GM18498 (cell line): ENCODE data around the gene KDELR1.
A peak's percentile ranks its signal among the peaks of the same experiment; 100 is the strongest.
"Not testable (repeated sequence)": the region's sequence is repeated elsewhere in the genome, so short reads cannot be mapped to it uniquely, and the experiment has no call there.

Experiments used
- ATAC-seq: cut with Tn5 transposase; IDR thresholded peaks from one replicate; pipeline ENCODE4 v1.9.1; 2021; ENCODE audit warnings: mild to moderate bottlenecking, moderate library complexity; ENCODE audit not compliant: unreplicated experiment

Gene KDELR1

DNA sequence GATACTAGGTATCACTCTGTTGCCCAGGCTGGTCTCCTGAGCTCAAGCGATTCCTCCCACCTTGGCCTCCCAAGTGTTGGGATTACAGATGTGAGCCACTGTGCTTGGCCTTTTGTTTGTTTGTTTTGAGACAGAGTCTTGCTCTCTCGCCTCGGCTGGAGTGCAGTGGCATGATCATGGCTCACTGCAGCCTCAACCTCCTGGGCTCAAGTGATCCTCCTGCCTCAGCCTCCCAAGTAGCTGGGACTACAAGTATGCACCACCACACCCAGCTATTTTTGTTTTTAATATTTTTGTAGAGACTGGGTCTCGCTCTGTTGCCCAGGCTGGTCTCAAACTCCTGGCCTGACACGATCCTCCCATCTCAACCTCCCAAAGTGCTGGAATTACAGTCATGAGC, 19.6 kb downstream of the KDELR1 start:
- ATAC-seq = not testable (repeated sequence)

DNA sequence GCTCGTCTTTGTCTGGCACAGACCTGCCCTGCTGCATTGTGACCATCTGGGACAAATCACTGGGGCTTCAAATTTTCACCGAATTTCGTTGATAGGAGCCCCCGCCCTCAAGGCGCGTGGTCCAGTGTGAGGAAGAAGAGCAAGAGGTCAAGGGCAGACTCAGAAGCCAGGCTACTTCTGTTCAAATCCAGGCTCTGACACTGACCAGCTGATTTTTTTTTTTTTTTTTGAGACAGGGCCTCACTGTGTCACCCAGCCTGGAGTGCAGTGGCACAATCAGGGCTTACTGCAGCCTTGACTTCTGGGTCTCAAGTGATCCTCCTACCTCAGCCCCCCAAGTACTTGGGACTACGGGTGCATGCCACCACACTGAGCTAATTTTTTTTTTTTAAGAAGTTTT, 20.0 kb downstream of the KDELR1 start:
- no peak for ATAC-seq

DNA sequence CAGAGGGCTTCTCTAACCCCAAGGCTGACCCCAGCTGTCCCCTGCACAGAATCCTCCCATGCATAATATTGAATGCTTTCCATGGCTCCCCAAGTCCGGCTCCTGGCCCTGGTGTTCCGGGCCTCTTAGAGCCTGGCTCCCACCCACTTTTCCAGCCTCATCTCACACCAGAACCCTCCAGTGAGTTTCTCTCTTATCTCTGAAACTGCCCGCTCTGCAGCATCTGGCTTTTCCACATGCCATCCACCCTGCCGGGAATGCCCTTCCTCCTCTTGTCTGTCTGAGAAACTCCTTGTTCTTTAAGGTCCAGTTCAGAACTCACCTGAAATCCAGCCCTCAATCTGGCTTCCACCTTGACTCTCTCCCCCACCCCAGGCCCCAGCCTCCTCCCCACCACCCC, 20.4 kb downstream of the KDELR1 start:
- no peak for ATAC-seq

DNA sequence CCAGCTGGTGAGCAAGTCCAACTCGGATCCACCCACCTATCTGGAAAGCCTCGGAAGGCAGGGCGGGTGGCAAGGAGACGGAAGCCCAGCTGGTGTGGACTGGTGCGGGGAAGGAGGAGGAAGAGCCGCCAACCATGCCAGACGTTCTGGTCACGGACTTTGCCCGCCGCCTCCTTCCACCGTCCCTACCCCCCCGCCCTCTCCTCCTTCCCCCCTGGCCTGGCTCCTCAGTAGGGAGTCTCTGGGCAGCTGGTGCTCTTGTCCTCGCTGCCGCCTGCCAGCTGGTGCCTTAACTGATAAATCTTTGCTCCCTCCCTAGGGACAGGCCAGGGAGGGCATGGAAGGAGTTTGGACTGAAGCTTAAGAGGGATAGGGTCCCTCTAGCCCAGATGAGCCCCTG, 22.4 kb downstream of the KDELR1 start:
- no peak for ATAC-seq

DNA sequence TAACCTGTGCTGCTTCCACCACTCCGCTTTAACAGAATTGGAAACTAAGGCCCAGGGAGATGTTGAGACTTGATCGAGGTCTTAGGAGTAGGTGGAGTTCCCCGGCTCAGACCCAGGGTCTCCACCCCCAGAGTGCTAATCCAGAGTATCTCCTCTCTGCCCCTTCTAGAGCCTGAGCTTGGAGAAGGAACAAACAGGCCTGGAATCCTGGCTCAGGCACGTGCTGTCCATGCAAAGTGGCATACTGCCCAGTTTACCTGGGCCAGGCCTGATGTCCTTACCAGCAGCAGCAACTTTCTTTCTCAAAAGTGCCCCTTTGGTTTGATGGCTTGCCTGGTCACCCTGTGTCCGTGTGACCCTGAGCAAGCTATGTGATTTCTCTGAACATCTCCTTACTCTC, 23.5 kb downstream of the KDELR1 start:
- no peak for ATAC-seq

DNA sequence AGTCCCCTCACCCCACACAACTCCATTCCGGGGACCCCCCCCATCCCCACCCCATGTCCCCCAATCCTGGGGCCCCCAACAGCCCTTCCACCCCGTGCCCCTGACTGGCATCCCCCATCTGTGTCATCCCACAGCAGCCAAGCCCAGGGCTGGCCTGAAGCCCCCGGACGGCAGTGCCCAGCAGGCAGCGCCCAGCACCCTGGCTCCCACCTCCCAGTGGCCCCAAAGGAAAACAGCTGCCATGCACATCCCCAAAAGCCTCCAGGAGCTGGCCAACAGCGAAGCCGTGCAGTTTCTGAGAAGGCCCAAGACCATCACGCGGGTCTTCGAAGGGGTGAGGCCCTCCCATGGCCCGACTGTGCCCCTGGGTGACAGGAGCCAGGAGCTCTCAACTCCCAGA, 25.7 kb downstream of the KDELR1 start:
- no peak for ATAC-seq

DNA sequence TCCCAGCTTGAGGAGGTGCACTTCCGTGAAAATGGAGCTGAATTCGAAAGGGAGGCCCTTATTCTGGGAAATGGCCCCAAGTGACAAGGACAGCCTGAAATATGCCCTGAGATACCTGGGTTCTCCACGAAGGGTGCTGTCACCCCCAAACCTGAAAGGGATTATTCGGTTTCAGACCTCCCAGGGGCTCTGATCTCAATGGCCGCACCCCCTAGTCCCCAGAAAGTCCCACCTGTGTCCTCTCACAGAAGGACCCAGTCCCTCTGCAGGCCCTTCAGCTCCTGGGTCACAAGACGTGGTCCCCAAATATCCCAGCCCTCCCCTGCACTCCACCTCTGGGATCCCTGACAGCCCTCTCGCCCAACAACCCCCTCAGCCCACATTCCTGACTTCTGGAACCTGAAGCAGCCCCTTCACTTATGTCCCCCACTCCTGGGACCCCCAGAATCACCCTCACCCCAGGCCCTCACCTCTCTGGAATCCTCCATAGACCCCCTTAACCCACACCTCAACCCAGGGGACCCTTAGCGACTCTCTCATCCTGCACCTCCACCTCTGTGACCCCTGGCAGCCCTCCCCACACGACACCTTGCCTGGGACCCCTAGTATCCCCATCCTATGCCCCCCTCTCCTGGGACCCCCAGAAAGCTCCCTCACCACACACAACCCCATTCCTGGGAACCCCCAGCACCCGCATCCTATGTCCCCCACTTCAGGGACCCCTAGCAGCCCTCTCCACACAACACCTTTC, 26.6 kb downstream of the KDELR1 start:
- no peak for ATAC-seq

DNA sequence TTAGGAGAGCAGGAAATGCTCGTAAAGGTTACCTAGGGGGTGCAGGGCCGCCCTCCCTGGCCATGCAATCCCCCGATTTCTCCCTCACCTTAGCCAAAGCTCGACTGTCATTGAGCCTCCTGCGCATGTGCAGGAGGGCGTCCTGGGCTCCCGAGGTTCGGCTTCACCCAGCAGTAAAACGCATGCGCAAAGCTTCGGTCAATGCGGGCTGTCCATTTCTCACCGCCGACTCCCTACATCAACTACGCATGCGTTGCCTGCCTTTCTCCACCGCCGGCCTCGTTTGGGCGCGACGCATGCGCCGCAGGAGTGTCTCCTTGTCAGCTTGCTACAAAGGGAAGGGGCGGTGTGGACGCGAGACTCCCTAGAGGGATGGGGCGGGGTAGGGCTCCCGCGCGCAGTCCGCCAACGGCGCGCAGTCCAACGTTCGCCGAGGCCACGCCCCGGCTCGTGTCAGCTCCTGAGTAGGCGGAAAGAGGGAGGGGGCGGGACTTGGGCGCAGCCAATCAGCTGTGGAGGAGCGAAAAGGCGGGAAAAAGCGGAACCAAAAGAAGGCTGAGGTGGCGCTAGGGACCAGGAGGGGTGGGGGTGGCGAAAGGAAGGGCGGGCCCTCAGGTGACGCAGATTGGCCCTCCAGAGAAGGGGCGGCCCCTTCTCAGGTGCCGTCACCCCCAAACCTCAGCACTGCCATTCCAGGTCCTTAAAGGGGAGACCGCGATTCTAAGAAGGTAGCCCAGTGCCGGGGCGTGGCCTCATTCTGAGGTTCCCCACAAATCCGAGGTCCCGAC, 27.3 kb downstream of the KDELR1 start, which contains the start of the genes SYNGR4 and TMEM143:
Gene SYNGR4, plus strand, starts transcription at position 558 of the 788 bp plus-strand sequence. CDS start 1,476 bp downstream, outside the sequence.
Gene TMEM143, minus strand, starts transcription at position 131 of the 788 bp plus-strand sequence. Its CDS starts 20 bp downstream, at position 111.
- ATAC-seq = peak; percentile 84

DNA sequence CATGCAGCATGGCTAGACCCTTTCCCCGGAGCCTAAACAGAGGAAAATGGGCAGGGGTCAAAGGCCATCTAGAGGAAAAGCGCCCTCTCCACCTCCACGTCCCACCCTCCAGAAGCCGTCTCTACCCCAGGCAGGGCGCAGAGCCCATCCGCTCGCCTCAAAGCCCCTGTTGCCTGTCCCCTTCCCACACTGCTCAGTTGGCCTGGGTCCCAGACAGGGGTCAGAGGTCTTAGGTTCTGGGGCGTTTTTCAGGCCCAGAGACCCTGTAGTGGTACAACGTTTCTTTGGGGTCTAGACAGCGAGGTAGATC, 27.9 kb downstream of the KDELR1 start:
- ATAC-seq = peak; percentile 16

DNA sequence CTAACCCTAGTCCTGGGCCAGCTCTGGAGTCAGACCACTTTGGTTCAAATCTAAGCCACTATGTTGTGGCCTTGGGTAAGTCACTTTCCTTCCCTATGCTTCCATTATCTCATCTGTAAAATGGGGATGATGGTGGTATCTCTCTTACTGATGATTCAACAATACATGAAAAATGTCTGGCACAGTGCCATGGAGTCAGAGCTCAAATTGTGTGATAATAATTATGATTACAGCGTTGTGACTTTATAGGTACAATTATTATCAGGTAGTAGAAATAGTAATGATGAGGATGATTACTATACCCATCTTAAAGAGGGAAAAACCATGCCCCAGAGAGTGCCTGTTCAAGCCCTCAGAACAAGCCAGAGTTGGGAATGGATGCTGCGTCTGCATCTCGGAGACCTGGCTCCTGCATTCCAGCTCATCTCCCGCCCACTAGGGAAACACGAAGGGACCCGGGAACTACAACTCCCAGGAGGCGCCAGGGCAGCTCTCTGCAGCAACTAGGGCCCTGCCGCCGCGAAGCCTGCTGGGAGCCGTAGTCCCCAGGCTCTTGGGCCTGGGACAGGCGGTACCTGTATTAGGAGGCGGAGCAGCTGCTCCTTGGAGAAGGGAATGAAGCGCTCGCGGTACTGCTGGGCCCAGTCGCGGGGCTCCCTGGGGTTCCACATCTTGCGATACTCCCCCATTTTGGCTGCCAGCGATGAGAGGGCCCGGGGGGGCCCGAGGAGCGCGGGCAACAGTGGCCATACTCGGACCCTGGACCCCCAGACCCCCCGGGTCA, 28.4 kb downstream of the KDELR1 start:
- peak; percentile 59 for ATAC-seq

DNA sequence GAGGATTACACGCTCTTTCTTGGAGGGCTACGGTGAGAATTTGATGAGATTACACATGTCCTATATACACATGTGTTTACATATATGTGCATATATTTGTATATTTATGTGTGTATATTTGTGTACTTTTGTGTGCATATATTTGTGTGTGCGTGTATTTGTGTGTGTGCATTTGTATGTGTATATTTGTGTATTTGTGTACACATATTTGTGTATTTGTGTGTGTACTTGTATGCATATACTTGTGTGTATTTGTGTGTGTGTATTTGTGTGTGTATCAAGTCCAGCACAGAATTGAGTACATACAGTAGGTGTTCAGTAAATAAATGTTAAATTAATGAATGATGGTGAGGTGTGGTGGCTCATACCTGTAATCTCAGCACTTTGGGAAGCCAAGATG, 29.4 kb downstream of the KDELR1 start:
- no peak for ATAC-seq

DNA sequence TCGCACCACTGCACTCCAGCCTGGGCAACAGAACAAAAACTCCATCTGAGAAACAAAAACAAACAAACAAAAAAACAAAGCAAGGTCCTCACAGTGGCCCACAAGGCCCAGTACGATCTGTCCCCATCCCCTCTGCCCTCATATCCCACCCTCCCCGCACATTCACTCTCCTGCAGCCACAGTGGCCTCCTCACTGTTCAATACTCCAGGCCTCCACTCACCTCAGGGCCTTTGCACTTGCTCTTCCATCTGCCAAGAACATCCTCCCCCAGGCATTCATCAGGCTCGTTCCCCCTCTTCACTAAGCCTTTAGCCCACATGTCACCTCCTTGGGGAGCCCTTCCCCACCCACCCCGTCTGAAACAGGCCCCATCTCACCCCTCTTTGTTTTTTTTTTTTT, 32.2 kb downstream of the KDELR1 start:
- no peak for ATAC-seq

DNA sequence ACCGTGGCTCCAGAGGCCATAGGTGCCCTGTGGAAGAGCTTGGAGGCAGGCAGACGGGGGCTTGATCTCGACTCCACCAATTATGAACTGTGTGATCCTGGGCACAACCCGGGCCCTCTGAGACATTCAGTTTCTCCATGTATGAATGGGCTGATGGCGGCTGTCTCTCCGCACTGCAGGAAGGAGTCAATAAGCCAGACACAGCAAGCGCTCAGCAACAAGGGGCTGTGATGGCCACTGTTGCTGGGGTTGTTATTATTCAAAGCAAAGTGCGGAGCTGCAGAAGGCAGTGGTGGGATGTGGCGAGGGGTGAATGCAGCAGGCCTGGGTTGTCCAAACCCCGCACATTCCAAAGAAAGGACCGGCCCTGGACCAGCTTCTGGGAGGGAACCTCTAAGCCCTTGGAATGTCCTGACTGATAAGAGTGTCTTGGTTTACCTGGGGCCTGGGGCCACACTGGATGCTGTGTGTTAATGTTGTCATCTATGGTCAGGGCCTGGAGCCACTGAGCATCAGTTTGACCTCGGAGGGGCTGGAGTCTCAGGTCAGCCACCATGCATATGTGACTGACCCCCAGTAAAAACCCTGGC, 35.9 kb downstream of the KDELR1 start:
- no peak for ATAC-seq

DNA sequence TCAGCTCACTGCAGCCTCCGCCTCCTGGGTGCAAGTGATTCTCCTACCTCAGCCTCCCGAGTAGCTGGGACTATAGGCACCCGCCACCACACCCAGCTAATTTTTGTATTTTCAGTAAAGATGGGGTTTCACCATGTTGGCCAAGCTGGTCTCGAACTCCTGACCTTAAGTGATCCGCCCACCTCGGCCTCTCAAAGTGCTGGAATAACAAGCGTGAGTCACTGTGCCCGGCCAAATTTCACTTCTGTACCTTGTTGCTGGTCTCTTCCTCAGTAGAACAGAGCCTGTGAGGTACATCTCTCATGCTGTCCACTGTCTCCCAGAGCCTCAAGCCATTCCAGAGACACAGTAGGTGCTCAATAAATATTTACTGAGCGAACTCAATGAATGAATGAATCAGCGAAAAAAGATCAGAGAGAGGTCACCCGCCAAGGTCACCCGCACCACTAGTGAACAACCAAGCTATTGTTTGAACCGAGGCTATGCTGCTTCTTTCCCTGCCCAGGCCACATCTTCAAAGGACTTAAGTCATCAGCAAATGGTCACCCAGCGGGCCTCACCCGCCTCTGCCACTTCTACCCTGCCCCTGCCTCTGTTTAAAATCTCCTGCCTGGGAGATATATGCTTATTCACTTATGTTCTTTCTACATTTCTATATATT, 36.9 kb downstream of the KDELR1 start:
- no peak for ATAC-seq

DNA sequence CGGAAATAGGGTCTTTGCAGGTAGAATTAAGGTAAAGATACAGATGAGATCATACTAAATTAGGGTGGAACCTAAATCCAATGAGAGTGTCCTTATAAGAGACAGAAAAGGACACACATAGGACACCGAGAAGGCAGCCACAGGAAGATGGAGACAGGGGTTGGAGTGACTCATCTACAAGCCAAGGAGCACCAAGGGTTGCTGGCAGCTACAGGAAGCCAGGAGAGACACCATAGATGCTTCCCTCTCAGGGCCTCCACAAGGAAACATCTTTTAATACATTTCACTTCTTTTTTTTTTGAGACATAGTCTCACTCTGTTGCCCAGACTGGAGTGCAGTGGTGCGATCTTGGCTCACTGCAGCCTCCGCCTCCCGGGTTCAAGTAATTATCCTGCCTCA, 37.7 kb downstream of the KDELR1 start:
- ATAC-seq = no peak

DNA sequence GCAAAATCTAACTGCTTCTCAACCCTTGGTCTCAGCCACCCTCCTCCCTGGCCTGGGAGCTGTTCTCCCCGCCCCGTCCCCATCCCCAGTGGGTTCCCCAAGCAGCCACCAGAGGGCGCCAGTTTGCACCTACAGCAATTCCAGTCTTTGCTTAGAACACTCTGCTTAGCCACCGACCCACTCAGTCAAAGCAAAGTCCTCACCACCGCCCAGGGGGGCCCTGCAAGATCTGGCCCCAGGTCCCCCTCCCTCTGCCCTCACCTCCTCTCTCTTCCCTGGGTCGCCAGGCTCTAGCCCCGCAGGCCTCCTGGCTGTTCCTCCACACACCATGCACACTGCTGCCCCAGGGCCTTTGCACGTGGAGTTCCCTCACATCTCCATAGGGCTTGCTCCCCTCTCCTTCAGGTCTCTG, 40.0 kb downstream of the KDELR1 start:
- ATAC-seq = no peak

DNA sequence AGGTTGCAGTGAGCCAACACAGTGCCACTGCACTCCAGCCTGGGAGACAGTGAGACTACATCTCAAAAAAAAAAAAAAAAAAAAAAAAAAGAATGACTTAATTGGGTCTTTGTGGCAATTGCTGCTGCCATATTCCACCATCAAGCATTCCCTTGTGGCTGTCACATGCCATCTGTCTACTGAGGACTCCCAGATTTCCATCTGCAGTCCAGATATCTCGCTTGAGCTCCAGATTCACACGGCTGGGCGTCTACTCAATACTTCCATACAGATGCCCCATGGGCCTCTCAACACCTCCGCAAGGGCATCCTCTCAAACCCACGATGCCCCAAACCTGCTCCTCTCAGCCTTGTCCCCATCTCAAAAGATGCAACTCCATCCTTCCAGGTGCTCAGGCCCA, 40.5 kb downstream of the KDELR1 start:
- ATAC-seq = no peak

DNA sequence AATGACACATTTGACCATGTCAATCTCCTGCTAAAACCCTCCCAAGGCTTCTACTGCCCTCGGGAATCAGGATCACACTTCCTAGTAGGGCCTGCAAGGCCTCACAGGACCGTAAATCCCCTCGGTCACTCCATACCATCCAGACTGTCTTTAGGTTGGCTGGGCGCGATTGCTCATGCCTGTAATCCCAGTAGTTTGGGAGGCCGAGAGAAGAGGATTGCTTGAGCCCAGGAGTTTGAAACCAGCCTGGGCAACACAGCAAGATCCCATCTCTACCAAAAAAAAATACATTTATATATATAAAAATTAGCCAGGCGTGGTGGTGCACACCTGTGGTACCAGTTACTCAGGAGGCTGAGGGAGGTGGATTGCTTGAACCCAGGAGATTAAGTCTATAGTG, 42.6 kb downstream of the KDELR1 start:
- no peak for ATAC-seq

DNA sequence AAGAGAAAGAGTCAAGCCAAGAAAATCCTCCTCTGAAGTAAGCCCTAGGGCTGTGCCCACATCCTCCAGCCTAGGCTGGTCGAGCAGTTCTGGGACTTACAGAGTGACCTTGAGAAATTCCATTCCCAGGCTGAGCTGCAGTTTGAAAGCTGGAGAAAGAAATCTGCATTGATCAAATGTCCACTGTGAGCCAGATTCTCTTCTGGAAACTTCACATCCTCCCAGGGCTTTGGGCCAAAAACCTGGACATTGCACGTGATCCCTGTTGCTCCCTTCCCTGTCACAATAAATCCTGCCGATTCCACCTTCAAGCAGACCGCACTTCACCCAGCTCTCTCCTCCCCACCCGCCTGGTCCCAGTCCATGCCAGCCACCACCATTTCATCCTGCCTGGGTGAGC, 43.3 kb downstream of the KDELR1 start:
- no peak for ATAC-seq

DNA sequence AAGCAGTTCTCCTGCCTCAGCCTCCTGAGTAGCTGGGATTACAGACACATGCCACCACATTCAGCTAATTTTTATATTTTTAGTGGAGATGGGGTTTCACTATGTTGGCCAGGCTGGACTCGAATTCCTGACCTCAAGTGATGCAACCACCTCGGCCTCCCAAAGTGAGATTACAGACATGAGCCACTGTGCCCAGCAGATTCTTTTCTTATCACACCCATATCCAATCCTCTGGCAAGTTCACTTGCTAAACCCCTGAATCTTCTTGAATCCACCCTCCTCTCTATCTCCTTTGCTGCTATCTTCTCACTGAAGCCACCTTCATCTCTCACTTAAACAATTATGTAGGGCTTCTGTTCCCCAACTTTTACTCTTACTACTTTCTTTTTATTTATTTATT, 45.2 kb downstream of the KDELR1 start:
- no peak for ATAC-seq

DNA sequence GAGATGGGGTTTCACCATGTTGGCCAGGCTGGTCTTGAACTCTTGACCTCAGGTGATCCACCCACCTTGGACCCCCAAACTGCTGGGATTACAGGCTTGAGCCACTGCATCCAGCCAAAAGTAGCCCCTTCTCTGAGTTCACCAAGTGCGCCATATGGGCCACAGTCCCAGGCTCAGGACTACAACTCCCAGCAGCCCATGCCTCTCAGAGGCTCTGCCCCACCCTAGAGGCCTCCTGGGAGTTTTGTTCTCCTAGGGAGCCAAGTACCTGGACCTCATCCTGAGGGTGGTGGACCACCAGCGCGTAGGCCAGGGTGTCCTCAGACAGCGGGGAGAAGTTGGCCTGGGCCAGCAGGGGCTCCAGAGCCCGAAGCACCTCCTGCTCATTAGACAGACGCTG, 46.5 kb downstream of the KDELR1 start:
- no peak for ATAC-seq
